Measurements from ENCODE around the gene EXO1.
A peak's percentile ranks its signal among the peaks of the same experiment; 100 is the strongest.
"Not testable (repeated sequence)": the region's sequence is repeated elsewhere in the genome, so short reads cannot be mapped to it uniquely, and the experiment has no call there.

EXO1 gene

GRCh38 chr1:241847796-241848685, at the start of gene EXO1:
EXO1 (plus strand) TSS chr1:241848204; CDS start chr1:241850426, 2,222 bp downstream.
- no peak for TF ChIP-seq JUND (IDR thresholded peaks at IDR 0.05; ENCODE audit: low read depth)
- peak; percentile 90 to 94 for DNase-seq (ENCODE audit: low read depth in 1 of 2, low spot score in 1 of 2)
- in situ Hi-C loops (cut with HindIII; ENCODE audit: low pct_unique_long_range_greater_than_20kb, low sequenced_read_pairs), result no loop called here

- in situ Hi-C loops (cut with HindIII; ENCODE audit: low pct_unique_long_range_greater_than_20kb, low sequenced_read_pairs), result no loop called here
- no peak for TF ChIP-seq JUND (IDR thresholded peaks at IDR 0.05; ENCODE audit: low read depth)
- no peak for DNase-seq (ENCODE audit: low read depth in 1 of 2, low spot score in 1 of 2)
Observed at GRCh38 chr1:241799416-241799815, 48.6 kb upstream of the EXO1 start.

GRCh38 chr1:241800640-241801039, 47.4 kb upstream of the EXO1 start:
- TF ChIP-seq JUND (IDR thresholded peaks at IDR 0.05; ENCODE audit: low read depth), result no peak
- DNase-seq (ENCODE audit: low read depth in 1 of 2, low spot score in 1 of 2), result no peak
- in situ Hi-C loops (cut with HindIII; ENCODE audit: low pct_unique_long_range_greater_than_20kb, low sequenced_read_pairs), result no loop called here

GRCh38 chr1:241802863-241803262, 45.1 kb upstream of the EXO1 start:
- in situ Hi-C loops (cut with HindIII; ENCODE audit: low pct_unique_long_range_greater_than_20kb, low sequenced_read_pairs), result no loop called here
- no peak for TF ChIP-seq JUND (IDR thresholded peaks at IDR 0.05; ENCODE audit: low read depth)
- no peak for DNase-seq (ENCODE audit: low read depth in 1 of 2, low spot score in 1 of 2)

- in situ Hi-C loops (cut with HindIII; ENCODE audit: low pct_unique_long_range_greater_than_20kb, low sequenced_read_pairs); DNase-seq (ENCODE audit: low read depth in 1 of 2, low spot score in 1 of 2): not testable (repeated sequence)
Observed at GRCh38 chr1:241804706-241805105, 43.3 kb upstream of the EXO1 start.

GRCh38 chr1:241808265-241808664, 39.7 kb upstream of the EXO1 start:
- no peak for DNase-seq (ENCODE audit: low read depth in 1 of 2, low spot score in 1 of 2)
- TF ChIP-seq JUND (IDR thresholded peaks at IDR 0.05; ENCODE audit: low read depth), result no peak
- in situ Hi-C loops (cut with HindIII; ENCODE audit: low pct_unique_long_range_greater_than_20kb, low sequenced_read_pairs), result no loop called here

GRCh38 chr1:241810769-241811405, 37.1 kb upstream of the EXO1 start:
- TF ChIP-seq JUND (IDR thresholded peaks at IDR 0.05; ENCODE audit: low read depth), result no peak
- in situ Hi-C loops (cut with HindIII; ENCODE audit: low pct_unique_long_range_greater_than_20kb, low sequenced_read_pairs), result no loop called here
- DNase-seq (ENCODE audit: low read depth in 1 of 2, low spot score in 1 of 2), result no peak

- DNase-seq (ENCODE audit: low read depth in 1 of 2, low spot score in 1 of 2), result no peak
- in situ Hi-C loops (cut with HindIII; ENCODE audit: low pct_unique_long_range_greater_than_20kb, low sequenced_read_pairs), result no loop called here
- TF ChIP-seq JUND (IDR thresholded peaks at IDR 0.05; ENCODE audit: low read depth), result no peak
Observed at GRCh38 chr1:241813768-241814320, 34.2 kb upstream of the EXO1 start.

GRCh38 chr1:241816008-241816407, 32.0 kb upstream of the EXO1 start:
- in situ Hi-C loops (cut with HindIII; ENCODE audit: low pct_unique_long_range_greater_than_20kb, low sequenced_read_pairs), result no loop called here
- TF ChIP-seq JUND (IDR thresholded peaks at IDR 0.05; ENCODE audit: low read depth), result no peak
- no peak for DNase-seq (ENCODE audit: low read depth in 1 of 2, low spot score in 1 of 2)

- no peak for TF ChIP-seq JUND (IDR thresholded peaks at IDR 0.05; ENCODE audit: low read depth)
- in situ Hi-C loops (cut with HindIII; ENCODE audit: low pct_unique_long_range_greater_than_20kb, low sequenced_read_pairs), result no loop called here
- DNase-seq (ENCODE audit: low read depth in 1 of 2, low spot score in 1 of 2), result no peak
Observed at GRCh38 chr1:241817331-241817792, 30.6 kb upstream of the EXO1 start.

- in situ Hi-C loops (cut with HindIII; ENCODE audit: low pct_unique_long_range_greater_than_20kb, low sequenced_read_pairs), result no loop called here
- DNase-seq (ENCODE audit: low read depth in 1 of 2, low spot score in 1 of 2), result no peak
- no peak for TF ChIP-seq JUND (IDR thresholded peaks at IDR 0.05; ENCODE audit: low read depth)
Observed at GRCh38 chr1:241817956-241818612, 29.9 kb upstream of the EXO1 start.

- TF ChIP-seq JUND (IDR thresholded peaks at IDR 0.05; ENCODE audit: low read depth), result no peak
- in situ Hi-C loops (cut with HindIII; ENCODE audit: low pct_unique_long_range_greater_than_20kb, low sequenced_read_pairs), result no loop called here
Observed at GRCh38 chr1:241819340-241819866, 28.6 kb upstream of the EXO1 start.

More at GRCh38 chr1:241819340-241819866, 28.6 kb upstream of the EXO1 start:
- no peak for DNase-seq (ENCODE audit: low read depth in 1 of 2, low spot score in 1 of 2)
